GM12873 (cell line): ENCODE data around the gene COMMD4.

Source experiments
- TF ChIP-seq, protein P1 (sequence below): IDR thresholded peaks from 2 replicates; pipeline ENCODE4 v1.5.1; 2012; ENCODE audit warnings: low read depth, mild to moderate bottlenecking, moderate library complexity, low read length, control low read depth; ENCODE audit not compliant: insufficient read depth; ENCODE audit errors: missing control alignments

The COMMD4 gene

GRCh38 chr15:75335705-75336355 lies at the start of gene COMMD4:
TSS of gene COMMD4 (plus strand) at chr15:75336063. CDS start at chr15:75336090, 27 bp downstream.
- TF ChIP-seq, protein P1, sequence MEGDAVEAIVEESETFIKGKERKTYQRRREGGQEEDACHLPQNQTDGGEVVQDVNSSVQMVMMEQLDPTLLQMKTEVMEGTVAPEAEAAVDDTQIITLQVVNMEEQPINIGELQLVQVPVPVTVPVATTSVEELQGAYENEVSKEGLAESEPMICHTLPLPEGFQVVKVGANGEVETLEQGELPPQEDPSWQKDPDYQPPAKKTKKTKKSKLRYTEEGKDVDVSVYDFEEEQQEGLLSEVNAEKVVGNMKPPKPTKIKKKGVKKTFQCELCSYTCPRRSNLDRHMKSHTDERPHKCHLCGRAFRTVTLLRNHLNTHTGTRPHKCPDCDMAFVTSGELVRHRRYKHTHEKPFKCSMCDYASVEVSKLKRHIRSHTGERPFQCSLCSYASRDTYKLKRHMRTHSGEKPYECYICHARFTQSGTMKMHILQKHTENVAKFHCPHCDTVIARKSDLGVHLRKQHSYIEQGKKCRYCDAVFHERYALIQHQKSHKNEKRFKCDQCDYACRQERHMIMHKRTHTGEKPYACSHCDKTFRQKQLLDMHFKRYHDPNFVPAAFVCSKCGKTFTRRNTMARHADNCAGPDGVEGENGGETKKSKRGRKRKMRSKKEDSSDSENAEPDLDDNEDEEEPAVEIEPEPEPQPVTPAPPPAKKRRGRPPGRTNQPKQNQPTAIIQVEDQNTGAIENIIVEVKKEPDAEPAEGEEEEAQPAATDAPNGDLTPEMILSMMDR, result no peak

DNA sequence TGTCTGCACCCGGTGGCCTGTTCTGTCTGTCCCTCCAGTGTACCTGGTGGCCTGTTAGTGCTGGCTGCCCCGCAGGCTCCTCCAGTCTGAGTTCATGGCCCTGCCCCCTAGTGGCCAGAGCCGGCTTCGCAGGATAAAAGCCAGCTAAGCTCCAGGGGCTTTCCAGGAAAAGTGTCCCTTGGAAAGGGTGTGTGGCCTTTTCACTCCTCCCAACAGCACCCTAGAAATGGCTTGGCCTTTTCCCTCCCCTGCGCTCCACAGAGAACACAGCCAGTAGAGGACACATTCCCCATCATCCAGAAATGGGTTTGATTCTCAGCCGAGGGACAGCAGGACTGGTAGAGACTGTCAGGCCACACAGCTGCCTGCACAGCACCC lies 36.6 kb upstream of the COMMD4 start:
- TF ChIP-seq, protein P1, result peak; percentile 46

DNA sequence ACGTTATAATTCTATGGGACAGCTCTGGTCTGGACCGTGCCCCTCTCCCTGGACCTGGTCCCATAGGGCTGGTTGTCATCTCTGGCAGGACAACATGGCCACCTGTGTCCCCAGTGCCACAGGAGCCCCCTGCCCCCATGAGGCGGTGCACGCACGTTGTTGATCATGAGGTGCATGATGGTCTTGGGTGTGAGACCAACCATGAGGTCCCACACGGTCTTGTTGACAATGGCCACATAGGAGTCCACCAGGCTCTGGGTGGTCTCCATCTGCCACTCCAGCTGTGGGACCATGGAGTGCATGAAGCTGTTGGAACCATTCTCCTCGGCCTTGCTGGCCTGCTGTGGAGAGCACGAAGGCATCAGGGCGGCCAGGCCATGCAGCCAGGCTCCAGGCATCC lies 33.5 kb upstream of the COMMD4 start:
- TF ChIP-seq, protein P1, result no peak

- TF ChIP-seq, protein P1, result no peak
These were observed 29.7 kb upstream of the COMMD4 start for GRCh38 chr15:75306188-75306587.

DNA sequence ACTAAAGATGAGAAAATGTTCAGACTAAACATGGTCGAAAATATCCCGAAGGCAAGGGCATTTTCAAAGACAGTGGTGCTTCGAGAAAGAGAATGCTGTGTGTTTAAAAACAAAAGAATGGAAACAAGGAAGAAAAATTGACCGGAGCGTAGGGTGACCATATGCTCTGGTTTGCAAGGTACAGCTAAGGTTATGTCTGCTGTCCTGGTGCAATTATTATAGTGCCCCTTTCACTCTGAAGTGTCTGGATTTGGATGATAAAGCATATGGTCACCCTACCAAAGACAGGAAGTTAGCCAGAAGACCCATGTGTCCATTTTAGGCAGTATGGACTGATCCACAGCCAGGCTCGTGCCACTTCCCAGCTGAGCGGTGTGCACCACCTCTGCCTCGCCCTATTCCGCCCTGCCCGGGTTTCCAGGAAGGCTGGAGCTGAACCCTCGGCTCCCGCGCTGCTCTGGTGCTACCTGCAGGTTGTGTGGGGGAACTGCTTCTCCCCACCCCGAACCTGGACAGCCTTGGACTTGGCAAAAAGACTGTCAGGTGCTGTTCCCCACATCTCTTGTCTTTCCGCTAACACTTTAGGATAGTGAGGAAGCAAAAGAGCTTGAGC lies 28.0 kb upstream of the COMMD4 start:
- TF ChIP-seq, protein P1, result peak; percentile 75

DNA sequence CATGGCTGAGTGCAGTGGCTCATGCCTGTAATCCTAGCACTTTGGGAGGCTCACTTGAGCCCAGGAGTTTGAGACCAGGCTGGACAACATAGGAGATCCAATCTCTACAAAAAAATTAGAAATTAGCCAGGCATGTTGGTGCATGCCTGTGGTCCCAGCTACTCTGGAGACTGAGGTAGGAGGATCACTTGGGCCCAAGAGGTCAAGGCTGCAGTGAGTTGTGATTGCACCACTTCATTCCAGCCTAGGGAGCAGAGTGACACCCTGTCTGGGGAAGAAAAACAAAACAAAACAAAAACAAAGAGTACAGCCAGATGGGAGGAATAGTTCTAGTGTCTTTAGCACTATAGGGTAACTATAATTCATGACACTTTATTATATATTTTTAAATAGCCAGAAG lies 26.2 kb upstream of the COMMD4 start:
- TF ChIP-seq, protein P1, result no peak

DNA sequence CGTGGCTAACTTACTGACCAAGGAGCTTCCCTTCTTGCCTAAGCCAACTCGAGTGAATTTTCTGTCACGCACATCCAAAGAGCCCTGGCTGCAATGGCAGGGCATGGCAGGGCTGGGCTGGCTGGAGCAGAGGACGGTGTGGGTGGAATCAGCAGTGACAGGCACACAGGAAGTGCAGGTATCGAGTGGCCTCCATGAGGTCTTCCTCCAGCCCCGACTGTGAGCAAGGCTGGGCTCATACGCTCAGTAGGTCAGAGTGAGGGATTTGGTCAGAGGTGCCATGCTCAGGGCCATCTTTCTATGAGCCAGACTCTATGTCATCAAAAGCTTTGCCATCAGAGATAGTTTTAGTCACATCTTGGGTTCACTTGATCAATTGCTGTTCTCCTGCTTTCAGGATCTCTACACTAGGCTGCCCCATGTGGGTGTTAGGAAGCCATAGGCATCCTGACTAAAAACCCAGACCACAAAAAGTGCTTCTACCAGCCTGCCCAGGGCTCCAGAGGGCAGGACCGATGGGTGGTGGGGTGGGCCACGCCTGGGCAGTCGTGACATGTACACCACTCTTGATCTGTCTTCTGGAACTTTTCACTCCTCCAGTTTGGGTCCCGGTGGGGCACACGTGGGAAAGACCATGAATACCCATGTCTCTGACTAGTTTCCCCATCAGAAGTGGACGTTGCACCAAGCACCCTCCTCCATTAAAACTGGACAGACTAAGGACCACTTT lies 22.6 kb upstream of the COMMD4 start:
- TF ChIP-seq, protein P1, result no peak
